Fibroblast of skin of abdomen (primary cell): ENCODE data around the gene ANXA6.
A peak's percentile ranks its signal among the peaks of the same experiment; 100 is the strongest.

ENCODE experiments used
- DNase-seq: peaks from one replicate; pipeline ENCODE4 v3.0.0-alpha.2; 2013

The ANXA6 gene

GRCh38 chr5:151060742-151061141 lies 96.8 kb downstream of the ANXA6 start:
- no peak for DNase-seq

- no peak for DNase-seq
Observed at GRCh38 chr5:151058891-151059489, 98.6 kb downstream of the ANXA6 start.

- no peak for DNase-seq
Observed at GRCh38 chr5:151058301-151058700, 99.3 kb downstream of the ANXA6 start.

GRCh38 chr5:151056379-151057325 lies 100.9 kb downstream of the ANXA6 start:
- DNase-seq: no peak

- DNase-seq: no peak
Observed at GRCh38 chr5:151055336-151055735, 102.2 kb downstream of the ANXA6 start.

GRCh38 chr5:151054709-151055108 lies 102.9 kb downstream of the ANXA6 start:
- DNase-seq: no peak

GRCh38 chr5:151053796-151054462 lies 103.7 kb downstream of the ANXA6 start:
- no peak for DNase-seq

- DNase-seq: no peak
Observed at GRCh38 chr5:151052836-151053235, 104.7 kb downstream of the ANXA6 start.

- DNase-seq: no peak
Observed at GRCh38 chr5:151051931-151052608, 105.5 kb downstream of the ANXA6 start.

GRCh38 chr5:151051066-151051930 lies 106.3 kb downstream of the ANXA6 start:
- peak; percentile 69 for DNase-seq
